ENCODE data around the gene KHSRP. TPM values are rescaled to one million over a fixed set of nuclear protein-coding genes. Genes with fewer than 3 reads are reported as not detected.

KHSRP gene
- total and polyA plus RNA-seq, 2 of the 13 experiments (the other 11 are each of a cell fraction or from before 2014, with no cell fraction given), result 72.1 to 129 TPM

DNA sequence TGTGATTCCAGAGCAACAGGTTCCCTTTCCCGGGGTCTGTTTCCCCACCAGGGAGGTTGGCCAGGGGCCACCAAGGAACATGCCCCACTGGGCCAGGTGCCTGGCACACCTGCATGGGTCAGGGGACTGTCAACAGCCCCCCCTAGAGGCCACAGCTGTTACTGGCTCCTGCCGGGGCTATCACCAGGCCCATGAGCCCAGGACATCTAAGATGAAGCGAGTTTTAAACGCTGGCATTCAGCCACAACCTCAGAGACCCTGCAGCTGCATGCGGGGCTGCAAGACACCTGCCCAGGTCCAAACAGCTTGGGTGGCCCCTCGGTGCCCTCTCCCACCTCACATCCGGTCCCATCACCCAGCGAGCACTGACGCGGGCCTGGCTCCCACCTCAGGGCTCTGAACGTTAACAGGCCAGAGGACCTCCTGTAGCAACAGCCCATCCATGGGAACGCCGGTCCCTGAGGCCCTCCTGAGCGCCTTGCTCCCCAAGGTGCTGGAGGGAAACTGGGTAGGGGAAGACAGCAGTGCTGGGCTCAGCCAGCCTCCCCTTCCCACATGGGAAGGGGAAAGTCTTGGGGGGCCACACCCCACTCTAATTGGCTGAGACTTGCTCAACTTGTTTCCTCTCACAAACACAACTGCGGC is 12.0 kb downstream of the KHSRP start (continued):
- TF ChIP-seq, protein P1, sequence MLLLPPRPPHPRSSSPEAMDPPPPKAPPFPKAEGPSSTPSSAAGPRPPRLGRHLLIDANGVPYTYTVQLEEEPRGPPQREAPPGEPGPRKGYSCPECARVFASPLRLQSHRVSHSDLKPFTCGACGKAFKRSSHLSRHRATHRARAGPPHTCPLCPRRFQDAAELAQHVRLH (CRISPR knock-in tag; IDR thresholded peaks at IDR 0.05; ENCODE audit: borderline replicate concordance, low read depth), result no peak
- TF ChIP-seq BRCA1 (CRISPR knock-in tag; IDR thresholded peaks at IDR 0.05), result no peak
- TF ChIP-seq, protein P2, sequence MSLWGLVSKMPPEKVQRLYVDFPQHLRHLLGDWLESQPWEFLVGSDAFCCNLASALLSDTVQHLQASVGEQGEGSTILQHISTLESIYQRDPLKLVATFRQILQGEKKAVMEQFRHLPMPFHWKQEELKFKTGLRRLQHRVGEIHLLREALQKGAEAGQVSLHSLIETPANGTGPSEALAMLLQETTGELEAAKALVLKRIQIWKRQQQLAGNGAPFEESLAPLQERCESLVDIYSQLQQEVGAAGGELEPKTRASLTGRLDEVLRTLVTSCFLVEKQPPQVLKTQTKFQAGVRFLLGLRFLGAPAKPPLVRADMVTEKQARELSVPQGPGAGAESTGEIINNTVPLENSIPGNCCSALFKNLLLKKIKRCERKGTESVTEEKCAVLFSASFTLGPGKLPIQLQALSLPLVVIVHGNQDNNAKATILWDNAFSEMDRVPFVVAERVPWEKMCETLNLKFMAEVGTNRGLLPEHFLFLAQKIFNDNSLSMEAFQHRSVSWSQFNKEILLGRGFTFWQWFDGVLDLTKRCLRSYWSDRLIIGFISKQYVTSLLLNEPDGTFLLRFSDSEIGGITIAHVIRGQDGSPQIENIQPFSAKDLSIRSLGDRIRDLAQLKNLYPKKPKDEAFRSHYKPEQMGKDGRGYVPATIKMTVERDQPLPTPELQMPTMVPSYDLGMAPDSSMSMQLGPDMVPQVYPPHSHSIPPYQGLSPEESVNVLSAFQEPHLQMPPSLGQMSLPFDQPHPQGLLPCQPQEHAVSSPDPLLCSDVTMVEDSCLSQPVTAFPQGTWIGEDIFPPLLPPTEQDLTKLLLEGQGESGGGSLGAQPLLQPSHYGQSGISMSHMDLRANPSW (CRISPR knock-in tag; IDR thresholded peaks at IDR 0.05; ENCODE audit: borderline replicate concordance), result no peak
- peak; percentile 23; the same call in 1 of the 2 replicates for TF ChIP-seq ZNF350 (CRISPR knock-in tag; IDR thresholded peaks at IDR 0.05; ENCODE audit: borderline replicate concordance, low read depth)
- TF ChIP-seq, protein P3, sequence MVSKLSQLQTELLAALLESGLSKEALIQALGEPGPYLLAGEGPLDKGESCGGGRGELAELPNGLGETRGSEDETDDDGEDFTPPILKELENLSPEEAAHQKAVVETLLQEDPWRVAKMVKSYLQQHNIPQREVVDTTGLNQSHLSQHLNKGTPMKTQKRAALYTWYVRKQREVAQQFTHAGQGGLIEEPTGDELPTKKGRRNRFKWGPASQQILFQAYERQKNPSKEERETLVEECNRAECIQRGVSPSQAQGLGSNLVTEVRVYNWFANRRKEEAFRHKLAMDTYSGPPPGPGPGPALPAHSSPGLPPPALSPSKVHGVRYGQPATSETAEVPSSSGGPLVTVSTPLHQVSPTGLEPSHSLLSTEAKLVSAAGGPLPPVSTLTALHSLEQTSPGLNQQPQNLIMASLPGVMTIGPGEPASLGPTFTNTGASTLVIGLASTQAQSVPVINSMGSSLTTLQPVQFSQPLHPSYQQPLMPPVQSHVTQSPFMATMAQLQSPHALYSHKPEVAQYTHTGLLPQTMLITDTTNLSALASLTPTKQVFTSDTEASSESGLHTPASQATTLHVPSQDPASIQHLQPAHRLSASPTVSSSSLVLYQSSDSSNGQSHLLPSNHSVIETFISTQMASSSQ (IDR thresholded peaks at IDR 0.05; ENCODE audit: low read depth), result no peak
- TF ChIP-seq, protein P3 (CRISPR knock-in tag; IDR thresholded peaks at IDR 0.05; ENCODE audit: borderline replicate concordance), result no peak
- TF ChIP-seq, protein P4, sequence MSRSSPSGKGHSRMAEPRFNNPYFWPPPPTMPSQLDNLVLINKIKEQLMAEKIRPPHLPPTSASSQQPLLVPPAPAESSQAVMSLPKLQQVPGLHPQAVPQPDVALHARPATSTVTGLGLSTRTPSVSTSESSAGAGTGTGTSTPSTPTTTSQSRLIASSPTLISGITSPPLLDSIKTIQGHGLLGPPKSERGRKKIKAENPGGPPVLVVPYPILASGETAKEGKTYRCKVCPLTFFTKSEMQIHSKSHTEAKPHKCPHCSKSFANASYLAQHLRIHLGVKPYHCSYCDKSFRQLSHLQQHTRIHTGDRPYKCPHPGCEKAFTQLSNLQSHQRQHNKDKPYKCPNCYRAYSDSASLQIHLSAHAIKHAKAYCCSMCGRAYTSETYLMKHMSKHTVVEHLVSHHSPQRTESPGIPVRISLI (CRISPR knock-in tag; IDR thresholded peaks at IDR 0.05; ENCODE audit: borderline replicate concordance), result no peak
- no peak for TF ChIP-seq POGZ (CRISPR knock-in tag; IDR thresholded peaks at IDR 0.05)
- TF ChIP-seq, protein P5, sequence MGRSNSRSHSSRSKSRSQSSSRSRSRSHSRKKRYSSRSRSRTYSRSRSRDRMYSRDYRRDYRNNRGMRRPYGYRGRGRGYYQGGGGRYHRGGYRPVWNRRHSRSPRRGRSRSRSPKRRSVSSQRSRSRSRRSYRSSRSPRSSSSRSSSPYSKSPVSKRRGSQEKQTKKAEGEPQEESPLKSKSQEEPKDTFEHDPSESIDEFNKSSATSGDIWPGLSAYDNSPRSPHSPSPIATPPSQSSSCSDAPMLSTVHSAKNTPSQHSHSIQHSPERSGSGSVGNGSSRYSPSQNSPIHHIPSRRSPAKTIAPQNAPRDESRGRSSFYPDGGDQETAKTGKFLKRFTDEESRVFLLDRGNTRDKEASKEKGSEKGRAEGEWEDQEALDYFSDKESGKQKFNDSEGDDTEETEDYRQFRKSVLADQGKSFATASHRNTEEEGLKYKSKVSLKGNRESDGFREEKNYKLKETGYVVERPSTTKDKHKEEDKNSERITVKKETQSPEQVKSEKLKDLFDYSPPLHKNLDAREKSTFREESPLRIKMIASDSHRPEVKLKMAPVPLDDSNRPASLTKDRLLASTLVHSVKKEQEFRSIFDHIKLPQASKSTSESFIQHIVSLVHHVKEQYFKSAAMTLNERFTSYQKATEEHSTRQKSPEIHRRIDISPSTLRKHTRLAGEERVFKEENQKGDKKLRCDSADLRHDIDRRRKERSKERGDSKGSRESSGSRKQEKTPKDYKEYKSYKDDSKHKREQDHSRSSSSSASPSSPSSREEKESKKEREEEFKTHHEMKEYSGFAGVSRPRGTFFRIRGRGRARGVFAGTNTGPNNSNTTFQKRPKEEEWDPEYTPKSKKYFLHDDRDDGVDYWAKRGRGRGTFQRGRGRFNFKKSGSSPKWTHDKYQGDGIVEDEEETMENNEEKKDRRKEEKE (IDR thresholded peaks at IDR 0.05), result no peak
- no peak for TF ChIP-seq SNAPC2 (CRISPR knock-in tag; IDR thresholded peaks at IDR 0.05)
- TF ChIP-seq ZNF746 (CRISPR knock-in tag; IDR thresholded peaks at IDR 0.05), result no peak
